ENCODE measurements around the gene LTBP3. TPM values are rescaled to one million over a fixed set of nuclear protein-coding genes. Genes with fewer than 3 reads are reported as not detected.

LTBP3 gene
- total RNA-seq, 4 donors from 2014 or later: 131 to 240 (median 217) TPM

- TF ChIP-seq CTCF (IDR thresholded peaks at IDR 0.05): peak; percentile 35 to 46 (median 41)
- no peak for TF ChIP-seq POLR2A (IDR thresholded peaks at IDR 0.05)
- intact Hi-C loops (cut with DNase I; ENCODE audit: low total_unique reads): no loop called here
- no peak for DNase-seq
- H3K4me1 ChIP-seq: peaks cover 12 to 42% of the 10 kb centered on the region in 2 donors
- H3K4me3 ChIP-seq: peak overlapping the region; percentile 44 to 70
- no peaks in the 10 kb centered on the region for H3K9me3 ChIP-seq
- H3K27me3 ChIP-seq: no peaks in the 10 kb centered on the region
- H3K27ac ChIP-seq: peak overlapping the region; percentile 84 to 92
- no peaks in the 10 kb centered on the region for H3K36me3 ChIP-seq
These were observed 13.8 kb upstream of the LTBP3 start for GRCh38 chr11:65571940-65572339.

GRCh38 chr11:65571420-65571819 is 13.3 kb upstream of the LTBP3 start:
- DNase-seq: no peak
- peak overlapping the region; percentile 84 to 92 for H3K27ac ChIP-seq
- H3K27me3 ChIP-seq: no peaks in the 10 kb centered on the region
- peaks cover 12 to 37% of the 10 kb centered on the region in 2 donors for H3K4me1 ChIP-seq
- intact Hi-C loops (cut with DNase I; ENCODE audit: low total_unique reads): no loop called here
- no peaks in the 10 kb centered on the region for H3K36me3 ChIP-seq
- H3K9me3 ChIP-seq: no peaks in the 10 kb centered on the region
- no peak for TF ChIP-seq CTCF (IDR thresholded peaks at IDR 0.05)
- peak overlapping the region in 1 of 2 donors; percentile 96 for H3K4me3 ChIP-seq

GRCh38 chr11:65569973-65570918 is 12.1 kb upstream of the LTBP3 start, which contains the start of gene ZNRD2:
TSS of gene ZNRD2 (plus strand) at chr11:65570477. CDS start at chr11:65570492, 15 bp downstream.
- peak within 1 kb of the TSS; percentile 84 to 92 for H3K27ac ChIP-seq
- H3K4me3 ChIP-seq: peak within 1 kb of the TSS; percentile 96
- peaks cover 12 to 33% of the 10 kb centered on the region in 2 donors for H3K4me1 ChIP-seq
- intact Hi-C loops (cut with DNase I; ENCODE audit: low total_unique reads): no loop called here
- H3K9me3 ChIP-seq: no peaks in the 10 kb centered on the region
- no peaks in the 10 kb centered on the region for H3K27me3 ChIP-seq
- no peaks in the 10 kb centered on the region for H3K36me3 ChIP-seq
- DNase-seq: peak; percentile 98
- TF ChIP-seq POLR2A (IDR thresholded peaks at IDR 0.05): peak; percentile 22 to 83
- TF ChIP-seq CTCF (IDR thresholded peaks at IDR 0.05): peak; percentile 33 to 61 (median 46)

- no peak for DNase-seq
- intact Hi-C loops (cut with DNase I; ENCODE audit: low total_unique reads): no loop called here
- Histone ChIP-seq H3K36me3 (no peaks in the 10 kb centered on the region), H3K27ac (peak overlapping the region; percentile 84 to 92), H3K4me1 (peaks cover 12 to 33% of the 10 kb centered on the region in 2 donors), H3K9me3 (no peaks in the 10 kb centered on the region), H3K27me3 (no peaks in the 10 kb centered on the region), H3K4me3 (peak overlapping the region; percentile 96)
- TF ChIP-seq CTCF (IDR thresholded peaks at IDR 0.05): no peak
- TF ChIP-seq POLR2A (IDR thresholded peaks at IDR 0.05): no peak
These were observed 11.2 kb upstream of the LTBP3 start for GRCh38 chr11:65569164-65569972.
